HG03025 (cell line): ENCODE results near the gene PRKACB.
A peak's percentile ranks its signal among the peaks of the same experiment; 100 is the strongest.
"Not testable (repeated sequence)": the region's sequence is repeated elsewhere in the genome, so short reads cannot be mapped to it uniquely, and the experiment has no call there.

Source experiments
- ATAC-seq: cut with Tn5 transposase; IDR thresholded peaks from one replicate; pipeline ENCODE4 v1.9.1; 2021; ENCODE audit warnings: mild to moderate bottlenecking, moderate library complexity; ENCODE audit not compliant: unreplicated experiment, low FRiP score

The PRKACB gene

GRCh38 chr1:84265867-84266266, 121.8 kb downstream of the PRKACB start:
- no peak for ATAC-seq

GRCh38 chr1:84266748-84267147, 122.7 kb downstream of the PRKACB start:
- no peak for ATAC-seq

DNA sequence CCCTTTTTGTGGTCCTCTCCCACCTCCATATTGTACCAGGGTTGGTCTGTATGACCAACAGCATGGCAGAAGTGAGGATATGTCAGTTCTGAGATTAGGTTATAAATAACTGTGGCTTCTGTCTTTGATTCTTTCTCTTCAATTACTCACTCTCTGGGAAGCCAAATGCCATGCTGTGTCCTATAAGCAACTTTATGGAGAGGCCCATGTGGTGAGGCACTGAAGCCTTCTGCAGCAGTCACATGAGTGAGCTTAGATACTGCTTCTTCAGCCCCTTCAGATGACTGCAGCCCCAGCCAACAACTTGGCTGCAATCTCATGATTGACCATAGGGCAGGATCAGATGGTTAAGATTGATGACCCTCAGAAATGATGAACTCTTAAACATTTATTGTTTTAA, 123.4 kb downstream of the PRKACB start:
- ATAC-seq = no peak

DNA sequence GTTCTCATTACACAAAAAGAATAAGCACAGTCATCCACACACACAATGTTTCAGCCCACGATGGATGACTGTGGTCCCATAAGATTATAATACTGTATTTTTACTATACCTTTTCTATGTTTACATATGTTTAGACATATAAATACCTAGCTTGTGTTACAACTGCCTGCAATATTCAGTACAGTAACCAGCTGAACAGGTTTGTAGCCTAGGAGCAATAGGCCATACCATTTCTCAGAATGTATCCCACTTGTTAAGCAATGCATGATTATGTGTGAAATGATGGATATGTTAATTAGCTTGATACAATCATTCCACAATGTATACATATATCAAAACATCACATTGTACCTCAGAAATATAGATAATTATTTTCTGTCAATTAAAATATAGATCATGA, 124.3 kb downstream of the PRKACB start:
- no peak for ATAC-seq

DNA sequence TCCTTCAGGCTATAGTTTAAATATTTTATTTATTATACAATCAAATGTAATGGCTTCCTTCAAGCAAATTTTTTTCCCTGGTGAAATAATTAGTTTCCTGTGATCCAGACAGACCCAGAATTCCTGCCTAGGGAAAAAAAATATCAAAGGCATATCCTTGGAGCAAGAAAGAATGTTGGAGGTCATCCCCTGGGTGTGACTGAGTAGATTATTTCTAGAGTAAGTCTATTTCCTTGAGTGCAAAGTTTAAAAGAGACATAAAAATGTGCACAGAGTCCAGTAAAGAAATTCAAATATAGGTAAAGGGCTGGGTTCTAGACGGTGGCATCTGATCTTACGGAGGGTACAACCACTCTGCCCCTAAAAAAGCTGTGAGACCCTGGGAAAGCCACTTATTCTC, 125.2 kb downstream of the PRKACB start:
- no peak for ATAC-seq

- peak; percentile 98 for ATAC-seq
These were observed 127.5 kb downstream of the PRKACB start for GRCh38 chr1:84271441-84272151.

DNA sequence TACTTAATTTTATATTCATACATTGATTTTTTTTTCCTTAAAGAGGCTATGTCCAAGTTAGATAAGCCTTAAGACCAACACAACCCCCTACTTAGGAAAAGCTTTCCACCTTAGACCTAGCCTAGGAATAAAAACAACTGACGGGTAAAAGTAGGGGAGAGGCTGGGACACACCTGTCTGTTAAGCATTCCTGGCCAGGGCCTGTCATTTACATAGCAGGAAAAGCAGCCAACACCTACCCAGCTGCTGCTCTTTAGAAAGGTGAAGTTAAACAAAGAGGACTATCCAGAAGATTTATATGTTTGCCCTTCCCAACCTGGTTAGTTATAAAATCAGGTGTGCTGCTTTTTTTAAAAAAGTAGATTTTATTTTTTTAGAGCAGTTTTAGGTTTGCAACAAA, 128.3 kb downstream of the PRKACB start:
- ATAC-seq = no peak

- no peak for ATAC-seq
These were observed 133.4 kb downstream of the PRKACB start for GRCh38 chr1:84277343-84278059.

GRCh38 chr1:84278905-84279304, 134.8 kb downstream of the PRKACB start:
- ATAC-seq = no peak

DNA sequence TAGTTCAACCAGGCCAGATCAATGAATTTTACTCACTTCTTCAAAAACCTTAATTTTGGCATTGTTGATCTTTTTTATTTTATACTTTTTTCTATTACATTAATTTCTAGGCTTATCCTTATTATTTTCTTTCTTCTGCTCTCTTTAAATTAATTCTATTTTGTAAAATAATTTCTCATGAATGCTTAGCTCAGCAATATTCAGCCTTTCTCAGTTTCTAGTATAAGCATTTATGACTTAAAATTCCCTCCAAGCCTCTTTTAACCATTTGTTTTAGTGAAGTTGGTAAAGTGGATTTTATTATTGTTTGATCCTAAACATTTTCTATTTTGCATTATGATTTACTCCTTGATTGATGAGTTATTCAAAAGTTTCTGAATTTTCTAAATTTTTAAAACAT, 136.8 kb downstream of the PRKACB start:
- no peak for ATAC-seq

GRCh38 chr1:84282780-84283333, 138.8 kb downstream of the PRKACB start:
- no peak for ATAC-seq

DNA sequence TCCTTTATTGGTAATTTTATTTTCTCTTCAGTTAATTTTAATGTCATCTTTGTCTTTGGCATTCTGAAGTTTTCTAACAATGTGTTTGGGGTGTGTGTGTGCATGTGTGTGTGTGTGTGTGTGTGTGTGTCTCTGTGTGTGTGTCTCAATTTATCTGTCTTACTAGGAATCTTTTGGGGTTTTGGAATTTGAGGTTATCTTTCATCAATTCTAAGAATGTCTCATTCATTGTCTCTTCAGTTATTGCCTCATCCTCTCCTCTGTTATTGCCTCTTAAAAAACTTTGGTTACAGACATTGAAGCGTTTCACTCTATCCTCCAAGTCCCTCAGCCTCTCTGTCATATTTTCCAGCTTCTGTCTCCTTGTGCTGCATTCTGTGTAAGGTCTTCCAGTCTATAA, 139.3 kb downstream of the PRKACB start:
- ATAC-seq = no peak

- ATAC-seq = no peak
These were observed 142.0 kb downstream of the PRKACB start for GRCh38 chr1:84286071-84286470.

DNA sequence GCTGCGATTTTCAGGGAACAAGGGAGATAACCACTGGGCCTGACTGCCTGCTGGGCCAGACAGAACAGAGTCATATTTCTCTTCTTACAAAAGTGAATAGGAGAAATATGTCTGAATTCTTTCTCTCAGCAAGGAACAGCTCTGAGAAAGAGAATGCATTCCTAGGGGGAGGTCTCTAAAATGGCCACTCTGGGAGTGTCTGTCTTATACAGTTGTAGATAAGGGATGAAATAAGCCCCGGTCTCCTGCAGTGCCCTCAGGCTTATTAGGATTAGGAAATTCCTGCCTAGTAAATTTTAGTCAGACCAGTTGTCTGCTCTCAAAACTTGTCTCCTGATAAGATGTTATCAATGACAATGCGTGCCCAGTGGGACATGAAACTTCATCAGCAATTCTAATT, 143.3 kb downstream of the PRKACB start:
- ATAC-seq = not testable (repeated sequence)
